ENCODE data around the gene ALCAM. TPM values are rescaled to one million over a fixed set of nuclear protein-coding genes. Genes with fewer than 3 reads are reported as not detected.

ALCAM gene
- total RNA-seq, 2 donors from 2014 or later: 17.8 to 29.6 TPM

- H3K4me3 ChIP-seq: no peak overlapping the region
- no peak overlapping the region for H3K9ac ChIP-seq (ENCODE audit: low read depth in 2 of 2, low read length in 2 of 2)
- H3K27me3 ChIP-seq: no peaks in the 10 kb centered on the region
- no peak for TF ChIP-seq CTCF (IDR thresholded peaks at IDR 0.05)
- no peak overlapping the region for H3K27ac ChIP-seq
- no peaks in the 10 kb centered on the region for H3K4me1 ChIP-seq
- no peaks in the 10 kb centered on the region for H3K36me3 ChIP-seq
- H3K9me3 ChIP-seq: no peaks in the 10 kb centered on the region
- no peak for DNase-seq
- intact Hi-C loops (cut with DNase I): no loop called here
These were observed 14.9 kb upstream of the ALCAM start for GRCh38 chr3:105351821-105352220.

- Histone ChIP-seq H3K27me3 (no peaks in the 10 kb centered on the region), H3K9me3 (no peaks in the 10 kb centered on the region), H3K9ac (ENCODE audit: low read depth in 2 of 2, low read length in 2 of 2) (no peak overlapping the region), H3K36me3 (no peaks in the 10 kb centered on the region), H3K4me1 (no peaks in the 10 kb centered on the region), H3K4me3 (no peak overlapping the region), H3K27ac (no peak overlapping the region)
- no peak for DNase-seq
- TF ChIP-seq CTCF (IDR thresholded peaks at IDR 0.05): no peak
- intact Hi-C loops (cut with DNase I): no loop called here
These were observed 13.7 kb upstream of the ALCAM start for GRCh38 chr3:105352976-105353375.

GRCh38 chr3:105353485-105354161 is 13.1 kb upstream of the ALCAM start:
- Histone ChIP-seq H3K9ac (ENCODE audit: low read depth in 2 of 2, low read length in 2 of 2) (no peak overlapping the region), H3K27ac (no peak overlapping the region), H3K4me1 (no peaks in the 10 kb centered on the region), H3K9me3 (no peaks in the 10 kb centered on the region), H3K4me3 (no peak overlapping the region), H3K36me3 (no peaks in the 10 kb centered on the region), H3K27me3 (no peaks in the 10 kb centered on the region)
- no peak for DNase-seq
- intact Hi-C loops (cut with DNase I): no loop called here
- no peak for TF ChIP-seq CTCF (IDR thresholded peaks at IDR 0.05)

- H3K9me3 ChIP-seq: no peaks in the 10 kb centered on the region
- intact Hi-C loops (cut with DNase I): no loop called here
- H3K4me1 ChIP-seq: no peaks in the 10 kb centered on the region
- DNase-seq: no peak
- TF ChIP-seq CTCF (IDR thresholded peaks at IDR 0.05): no peak
- H3K27me3 ChIP-seq: no peaks in the 10 kb centered on the region
- H3K4me3 ChIP-seq: no peak overlapping the region
- H3K27ac ChIP-seq: no peak overlapping the region
- no peak overlapping the region for H3K9ac ChIP-seq (ENCODE audit: low read depth in 2 of 2, low read length in 2 of 2)
- H3K36me3 ChIP-seq: no peaks in the 10 kb centered on the region
These were observed 12.3 kb upstream of the ALCAM start for GRCh38 chr3:105354429-105354828.

GRCh38 chr3:105355408-105356061 is 11.2 kb upstream of the ALCAM start:
- intact Hi-C loops (cut with DNase I): no loop called here
- H3K4me3 ChIP-seq: no peak overlapping the region
- no peaks in the 10 kb centered on the region for H3K4me1 ChIP-seq
- no peaks in the 10 kb centered on the region for H3K27me3 ChIP-seq
- DNase-seq: no peak
- H3K27ac ChIP-seq: no peak overlapping the region
- no peak overlapping the region for H3K9ac ChIP-seq (ENCODE audit: low read depth in 2 of 2, low read length in 2 of 2)
- no peaks in the 10 kb centered on the region for H3K36me3 ChIP-seq
- no peak for TF ChIP-seq CTCF (IDR thresholded peaks at IDR 0.05)
- no peaks in the 10 kb centered on the region for H3K9me3 ChIP-seq
